LNCaP clone FGC (cell line): ENCODE data around the gene TPGS2.
"Not testable (repeated sequence)": the region's sequence is repeated elsewhere in the genome, so short reads cannot be mapped to it uniquely, and the experiment has no call there.

Experiments used
- DNase-seq: peaks from one replicate; pipeline ENCODE4 v3.0.0-alpha.2; 2011; ENCODE audit warnings: low read depth
- H3K4me3 ChIP-seq: 2 replicates; pipeline ENCODE4 v1.5.1; 2011; ENCODE audit warnings: mild to moderate bottlenecking, low read depth, low read length, control low read depth
- TF ChIP-seq, protein P1 (sequence below): IDR thresholded peaks from 2 replicates; pipeline ENCODE4 v1.5.1; 2012; ENCODE audit warnings: mild to moderate bottlenecking; ENCODE audit not compliant: control insufficient read depth, insufficient read depth; ENCODE audit errors: extremely low read depth

The TPGS2 gene

GRCh38 chr18:36826556-36826955 lies 2.2 kb downstream of the TPGS2 start:
- no peak overlapping the region for H3K4me3 ChIP-seq
- TF ChIP-seq, protein P1, sequence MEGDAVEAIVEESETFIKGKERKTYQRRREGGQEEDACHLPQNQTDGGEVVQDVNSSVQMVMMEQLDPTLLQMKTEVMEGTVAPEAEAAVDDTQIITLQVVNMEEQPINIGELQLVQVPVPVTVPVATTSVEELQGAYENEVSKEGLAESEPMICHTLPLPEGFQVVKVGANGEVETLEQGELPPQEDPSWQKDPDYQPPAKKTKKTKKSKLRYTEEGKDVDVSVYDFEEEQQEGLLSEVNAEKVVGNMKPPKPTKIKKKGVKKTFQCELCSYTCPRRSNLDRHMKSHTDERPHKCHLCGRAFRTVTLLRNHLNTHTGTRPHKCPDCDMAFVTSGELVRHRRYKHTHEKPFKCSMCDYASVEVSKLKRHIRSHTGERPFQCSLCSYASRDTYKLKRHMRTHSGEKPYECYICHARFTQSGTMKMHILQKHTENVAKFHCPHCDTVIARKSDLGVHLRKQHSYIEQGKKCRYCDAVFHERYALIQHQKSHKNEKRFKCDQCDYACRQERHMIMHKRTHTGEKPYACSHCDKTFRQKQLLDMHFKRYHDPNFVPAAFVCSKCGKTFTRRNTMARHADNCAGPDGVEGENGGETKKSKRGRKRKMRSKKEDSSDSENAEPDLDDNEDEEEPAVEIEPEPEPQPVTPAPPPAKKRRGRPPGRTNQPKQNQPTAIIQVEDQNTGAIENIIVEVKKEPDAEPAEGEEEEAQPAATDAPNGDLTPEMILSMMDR: no peak
- DNase-seq: no peak

DNA sequence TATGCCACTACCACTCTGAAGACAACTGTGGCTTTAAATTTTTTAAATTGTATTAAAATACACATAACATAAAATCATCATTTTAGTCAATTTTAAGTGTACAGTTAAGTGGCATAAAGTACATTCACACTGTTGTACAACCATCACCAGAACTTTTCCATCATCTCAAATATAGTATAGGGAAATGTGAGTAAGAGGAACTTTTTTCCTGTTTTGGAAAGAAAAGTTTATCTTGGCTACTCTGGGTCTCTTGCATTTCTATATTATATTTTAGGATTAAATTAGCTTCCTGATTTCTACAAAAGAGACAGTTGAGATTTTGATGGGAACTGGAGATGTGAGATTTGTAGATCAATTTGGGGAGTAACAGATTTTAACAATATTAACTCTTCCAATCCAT lies 3.3 kb downstream of the TPGS2 start:
- TF ChIP-seq, protein P1: no peak
- DNase-seq: no peak
- no peak overlapping the region for H3K4me3 ChIP-seq

DNA sequence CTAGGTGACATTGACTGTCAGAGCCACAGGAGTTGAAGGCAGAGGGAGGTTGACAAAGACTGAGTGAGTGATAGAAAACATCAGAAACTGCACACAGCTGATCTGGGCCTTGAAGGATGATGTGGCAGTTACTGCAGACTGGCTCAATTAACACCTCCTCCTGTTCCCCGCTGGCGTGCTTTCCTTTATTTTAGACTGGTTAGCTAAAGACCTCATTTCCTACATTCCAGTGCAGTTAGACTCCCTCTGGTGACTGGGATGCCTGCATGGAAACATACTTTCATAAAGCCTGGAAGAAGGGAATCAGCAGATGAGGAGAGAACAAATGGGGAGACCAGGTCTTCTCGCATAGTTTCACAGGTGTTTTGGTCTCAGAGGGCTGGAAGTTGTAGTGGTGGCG lies 7.1 kb downstream of the TPGS2 start:
- TF ChIP-seq, protein P1: no peak
- no peak for DNase-seq
- H3K4me3 ChIP-seq: no peak overlapping the region

GRCh38 chr18:36819621-36820020 lies 9.2 kb downstream of the TPGS2 start:
- TF ChIP-seq, protein P1: no peak
- H3K4me3 ChIP-seq: no peak overlapping the region
- DNase-seq: no peak

DNA sequence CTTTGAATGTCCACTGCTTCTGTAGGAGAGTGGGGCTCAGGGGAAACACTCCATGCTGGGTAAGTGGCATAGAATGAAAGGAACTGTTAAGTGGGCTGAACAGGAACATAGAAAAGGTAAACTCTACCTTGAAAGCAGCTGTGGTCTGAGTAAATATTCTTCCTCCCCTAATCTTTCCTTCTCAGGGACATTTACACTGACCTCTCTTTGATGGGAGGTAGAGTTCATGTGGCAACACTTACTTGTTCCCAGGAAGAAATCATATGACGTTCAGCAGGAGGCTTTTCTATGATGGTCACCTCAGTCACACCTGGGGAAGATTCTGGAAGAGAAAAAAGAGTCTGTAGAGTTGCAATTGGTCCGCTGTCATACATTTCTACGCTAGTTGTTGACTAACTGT lies 10.2 kb downstream of the TPGS2 start:
- TF ChIP-seq, protein P1: no peak
- no peak overlapping the region for H3K4me3 ChIP-seq
- DNase-seq: no peak

GRCh38 chr18:36817039-36817438 lies 11.8 kb downstream of the TPGS2 start:
- TF ChIP-seq, protein P1: no peak
- no peak for DNase-seq

DNA sequence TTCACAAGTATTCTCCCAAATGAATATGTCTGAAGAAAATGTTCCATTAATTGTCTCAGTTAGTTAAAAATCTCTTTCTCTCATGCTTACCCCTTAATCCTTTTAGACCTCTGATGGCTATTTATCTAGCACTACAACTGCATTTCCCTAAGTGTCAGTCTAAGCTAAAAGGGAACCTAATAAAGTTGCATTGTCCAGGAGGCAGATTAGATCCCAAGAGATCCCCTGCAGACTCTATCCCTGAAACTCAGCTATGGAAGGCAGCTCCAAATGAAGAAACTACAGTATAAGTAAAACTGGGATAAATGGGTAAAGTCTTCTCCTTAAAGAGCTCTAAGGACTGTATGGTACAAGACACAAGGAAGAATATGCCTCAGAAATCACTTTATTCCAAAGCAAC lies 12.7 kb downstream of the TPGS2 start:
- H3K4me3 ChIP-seq, DNase-seq: not testable (repeated sequence)

More at GRCh38 chr18:36817039-36817438, 11.8 kb downstream of the TPGS2 start:
- H3K4me3 ChIP-seq: no peak overlapping the region
